Activated CD4-positive, CD25-positive, alpha-beta regulatory T cell (primary cell): ENCODE results near the gene GPANK1.

Experiments
- DNase-seq, 4 experiments: peaks; one replicate each; lab custom pipeline; 2025; lab: John Stamatoyannopoulos, UW

The GPANK1 gene

DNA sequence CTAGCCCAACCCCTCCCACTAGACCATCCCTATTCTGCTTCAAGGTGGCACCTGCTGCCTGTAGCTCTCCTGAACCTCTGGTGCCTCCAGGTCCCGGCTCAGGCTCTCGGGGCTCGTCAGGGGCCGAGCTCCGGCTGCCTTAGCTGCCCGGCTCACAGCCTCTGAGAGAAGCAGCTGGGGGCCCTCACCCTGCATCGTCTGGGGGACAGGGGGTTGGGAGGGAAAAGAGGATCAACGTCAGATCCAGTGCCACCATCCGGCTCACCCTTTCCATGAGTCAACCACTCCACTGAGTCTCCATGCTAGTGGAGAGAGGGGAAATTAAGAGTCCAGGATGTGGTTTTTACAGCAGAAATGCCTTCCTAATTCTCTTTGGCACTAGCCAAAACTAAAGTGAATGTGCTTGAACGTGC is 25.3 kb downstream of the GPANK1 start:
- DNase-seq: no peak

- DNase-seq: no peak
Measured at GRCh38 chr6:31639043-31639442, 25.8 kb downstream of the GPANK1 start.

DNA sequence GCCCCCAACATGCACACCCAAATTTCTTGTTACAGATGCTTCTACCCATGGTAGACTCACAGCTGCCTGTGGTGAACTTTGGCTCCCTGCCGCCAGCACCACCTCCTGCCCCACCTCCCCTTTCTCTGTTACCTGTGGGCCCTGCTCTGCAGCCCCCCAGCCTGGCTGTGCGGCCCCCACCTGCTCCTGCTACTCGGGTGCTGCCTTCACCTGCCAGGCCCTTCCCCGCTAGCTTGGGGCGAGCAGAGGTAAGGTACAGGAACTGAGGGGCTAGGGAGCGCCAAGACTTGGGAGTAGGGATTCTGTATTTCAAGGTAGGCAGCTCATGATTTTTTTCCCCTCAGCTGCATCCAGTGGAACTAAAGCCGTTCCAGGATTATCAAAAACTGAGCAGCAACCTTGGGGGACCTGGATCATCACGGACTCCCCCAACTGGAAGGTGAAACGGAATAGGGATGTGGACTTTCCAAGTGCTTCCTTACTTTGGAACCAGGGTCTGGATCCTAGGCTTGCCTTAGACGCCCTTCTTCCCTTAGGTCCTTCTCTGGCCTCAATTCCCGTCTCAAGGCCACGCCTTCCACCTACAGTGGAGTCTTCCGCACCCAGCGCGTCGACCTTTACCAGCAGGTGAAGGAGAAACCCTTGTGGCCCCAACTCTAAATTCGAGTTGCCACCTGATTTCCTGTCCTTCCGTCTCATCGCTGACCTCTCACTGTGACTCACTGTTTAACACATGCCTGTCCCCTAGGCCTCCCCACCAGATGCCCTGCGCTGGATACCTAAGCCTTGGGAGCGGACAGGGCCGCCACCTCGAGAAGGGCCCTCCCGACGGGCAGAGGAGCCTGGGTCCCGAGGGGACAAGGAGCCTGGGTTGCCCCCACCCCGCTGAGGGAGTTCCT is 27.9 kb downstream of the GPANK1 start:
- DNase-seq: no peak

- no peak for DNase-seq
Measured at GRCh38 chr6:31634969-31635575, 29.7 kb downstream of the GPANK1 start.

- no peak for DNase-seq
Measured at GRCh38 chr6:31634131-31634530, 30.7 kb downstream of the GPANK1 start.

DNA sequence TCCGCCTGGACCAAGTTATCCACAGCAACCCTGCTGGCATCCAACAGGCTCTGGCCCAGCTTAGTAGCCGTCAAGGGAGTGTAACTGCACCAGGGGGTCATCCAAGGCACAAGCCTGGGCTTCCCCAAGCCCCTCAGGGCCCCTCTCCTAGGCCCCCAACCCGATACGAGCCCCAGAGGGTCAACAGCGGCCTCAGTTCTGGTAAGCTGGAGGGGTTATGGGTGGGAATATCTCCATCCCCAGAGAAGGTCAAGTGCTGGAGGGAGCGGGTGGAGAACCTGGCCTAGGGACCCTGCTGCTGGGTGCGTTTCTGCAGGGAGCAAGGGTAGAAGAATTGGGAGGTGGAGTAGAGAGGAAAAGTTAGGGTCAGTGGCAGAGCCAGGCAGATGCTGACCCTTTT is 31.4 kb downstream of the GPANK1 start:
- DNase-seq: no peak

- no peak for DNase-seq
Measured at GRCh38 chr6:31632279-31632946, 32.4 kb downstream of the GPANK1 start.

DNA sequence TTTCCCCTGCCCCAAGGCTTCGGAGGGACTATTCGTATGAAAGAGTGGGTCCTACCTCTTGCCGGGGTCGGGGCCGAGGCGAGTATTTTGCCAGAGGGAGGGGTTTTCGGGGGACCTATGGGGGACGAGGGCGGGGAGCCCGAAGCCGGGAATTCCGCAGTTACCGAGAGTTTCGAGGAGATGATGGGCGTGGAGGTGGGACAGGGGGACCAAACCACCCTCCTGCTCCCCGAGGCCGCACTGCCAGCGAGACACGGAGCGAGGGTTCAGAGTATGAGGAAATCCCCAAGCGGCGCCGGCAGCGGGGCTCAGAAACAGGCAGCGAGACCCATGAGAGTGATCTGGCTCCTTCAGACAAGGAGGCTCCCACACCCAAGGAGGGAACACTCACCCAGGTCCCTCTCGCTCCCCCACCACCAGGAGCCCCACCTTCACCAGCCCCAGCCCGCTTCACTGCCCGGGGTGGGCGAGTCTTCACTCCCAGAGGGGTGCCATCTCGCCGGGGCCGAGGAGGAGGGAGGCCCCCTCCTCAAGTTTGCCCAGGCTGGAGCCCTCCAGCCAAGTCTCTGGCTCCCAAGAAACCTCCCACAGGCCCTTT is 33.0 kb downstream of the GPANK1 start:
- DNase-seq: no peak

GRCh38 chr6:31631209-31631608 is 33.6 kb downstream of the GPANK1 start:
- DNase-seq: no peak

GRCh38 chr6:31630177-31630934 is 34.4 kb downstream of the GPANK1 start:
- no peak for DNase-seq

GRCh38 chr6:31629014-31629413 is 35.8 kb downstream of the GPANK1 start:
- no peak for DNase-seq

DNA sequence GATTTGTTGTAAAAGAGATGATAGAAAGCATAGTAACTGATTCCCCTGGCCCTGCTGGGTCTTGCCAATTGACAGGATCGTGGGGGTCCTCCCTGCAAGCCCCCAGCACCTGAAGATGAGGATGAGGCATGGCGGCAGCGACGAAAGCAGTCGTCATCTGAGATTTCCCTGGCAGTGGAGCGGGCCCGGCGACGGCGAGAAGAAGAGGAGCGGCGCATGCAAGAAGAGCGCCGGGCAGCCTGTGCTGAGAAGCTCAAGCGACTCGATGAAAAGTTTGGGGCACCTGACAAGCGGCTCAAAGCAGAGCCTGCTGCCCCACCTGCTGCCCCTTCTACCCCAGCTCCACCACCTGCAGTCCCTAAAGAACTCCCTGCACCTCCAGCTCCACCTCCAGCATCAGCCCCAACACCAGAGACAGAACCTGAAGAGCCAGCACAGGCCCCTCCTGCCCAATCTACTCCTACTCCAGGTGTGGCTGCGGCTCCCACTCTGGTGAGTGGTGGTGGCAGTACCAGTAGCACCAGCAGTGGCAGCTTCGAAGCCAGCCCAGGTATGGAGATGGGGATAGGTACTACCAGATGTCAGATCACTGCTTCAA is 37.0 kb downstream of the GPANK1 start:
- no peak for DNase-seq

DNA sequence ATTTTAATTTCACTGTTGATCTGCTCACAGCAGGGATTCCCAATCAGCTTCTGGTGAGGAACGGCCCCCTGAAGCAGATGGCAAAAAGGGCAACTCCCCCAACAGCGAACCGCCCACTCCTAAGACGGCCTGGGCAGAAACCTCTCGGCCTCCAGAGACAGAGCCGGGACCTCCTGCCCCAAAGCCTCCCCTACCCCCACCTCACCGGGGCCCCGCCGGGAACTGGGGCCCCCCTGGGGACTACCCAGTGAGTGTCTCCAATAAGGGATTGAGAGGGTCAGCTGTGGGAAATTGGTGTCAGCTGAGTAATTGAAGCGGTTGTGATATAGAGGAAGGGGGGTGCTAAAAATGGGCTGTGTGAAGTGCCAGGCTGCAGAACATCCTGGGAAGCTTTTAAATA is 37.8 kb downstream of the GPANK1 start:
- DNase-seq: no peak

DNA sequence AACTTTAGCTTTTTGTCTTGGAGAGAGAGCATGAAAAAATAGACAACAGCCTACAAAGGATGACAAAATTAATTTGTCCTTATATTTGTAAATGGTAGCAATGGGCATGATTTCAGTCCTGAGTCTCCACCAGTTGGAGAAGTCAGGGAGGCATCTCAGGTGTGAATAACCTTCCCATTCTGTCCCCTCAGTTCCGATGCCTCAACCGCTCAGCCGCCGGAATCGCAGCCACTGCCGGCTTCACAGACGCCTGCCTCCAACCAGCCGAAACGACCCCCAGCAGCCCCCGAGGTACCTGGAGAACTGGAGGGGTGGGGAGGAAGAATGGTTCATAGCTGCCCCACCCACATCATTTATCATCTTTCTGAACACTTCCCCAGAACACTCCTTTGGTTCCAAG is 40.7 kb downstream of the GPANK1 start:
- DNase-seq: no peak

GRCh38 chr6:31622684-31623091 is 42.1 kb downstream of the GPANK1 start:
- DNase-seq: no peak

- DNase-seq: no peak
Measured at GRCh38 chr6:31621991-31622390, 42.8 kb downstream of the GPANK1 start.

GRCh38 chr6:31621320-31621939 is 43.4 kb downstream of the GPANK1 start:
- no peak for DNase-seq

- peak; percentile 85 to 99 (median 99) for DNase-seq
Measured at GRCh38 chr6:31620586-31621319, 44.0 kb downstream of the GPANK1 start, which contains the start of gene PRRC2A. TSS of gene PRRC2A (plus strand) at chr6:31620715. CDS start at chr6:31622790, 2,075 bp downstream.

DNA sequence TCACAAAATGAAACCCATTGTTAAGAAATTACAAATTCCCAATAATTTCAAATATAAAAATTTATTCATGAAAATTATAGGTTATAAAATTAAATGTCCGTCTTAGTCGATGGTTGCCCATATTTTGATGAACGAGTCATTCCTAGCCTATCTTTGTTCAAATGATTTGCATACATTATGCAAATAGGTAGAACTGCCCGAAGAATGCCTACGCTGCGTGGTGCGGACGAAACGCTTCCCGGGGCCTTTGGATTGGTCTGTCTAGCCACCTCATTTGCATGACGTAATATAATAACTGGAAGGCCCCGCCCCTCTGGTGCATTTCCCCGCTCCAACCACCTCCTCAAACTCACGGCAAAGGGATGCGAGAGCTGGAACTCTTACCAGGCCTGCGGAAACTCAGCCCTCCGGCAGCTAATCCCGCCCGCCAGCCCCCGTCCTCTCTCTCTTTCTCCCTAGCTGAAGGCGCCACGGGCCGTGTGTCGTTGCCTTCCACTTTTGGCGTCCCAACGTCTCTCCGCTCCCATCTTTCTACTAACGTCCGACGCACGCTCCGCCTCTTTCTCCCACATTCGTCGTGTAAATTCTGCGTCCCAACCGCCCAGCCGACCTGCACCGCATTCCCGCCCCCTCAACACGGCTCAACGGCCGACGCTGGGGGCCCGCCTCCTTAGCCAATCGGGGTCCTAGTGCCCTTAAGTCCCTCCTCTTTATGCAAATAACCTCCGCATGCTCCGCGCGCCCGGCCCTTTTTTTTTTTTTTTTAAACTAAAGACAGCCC is 44.8 kb downstream of the GPANK1 start:
- DNase-seq: peak; percentile 91 to 99 (median 99)
